Stimulated activated CD8-positive, alpha-beta memory T cell treated with anti-CD3 and anti-CD28 coated beads, Interleukin-4, amount 100 ng/mL, for 1 hour (primary cell): ENCODE data around the gene CCDC154.
"Not testable (repeated sequence)": the region's sequence is repeated elsewhere in the genome, so short reads cannot be mapped to it uniquely, and the experiment has no call there.

ENCODE experiments used
- DNase-seq, 2 donors: peaks; one replicate each; pipeline ENCODE4 v3.0.0-alpha.2; 2020; ENCODE audit warnings: low read depth in 2 of 2, low spot score in 1 of 2

The CCDC154 gene

DNA sequence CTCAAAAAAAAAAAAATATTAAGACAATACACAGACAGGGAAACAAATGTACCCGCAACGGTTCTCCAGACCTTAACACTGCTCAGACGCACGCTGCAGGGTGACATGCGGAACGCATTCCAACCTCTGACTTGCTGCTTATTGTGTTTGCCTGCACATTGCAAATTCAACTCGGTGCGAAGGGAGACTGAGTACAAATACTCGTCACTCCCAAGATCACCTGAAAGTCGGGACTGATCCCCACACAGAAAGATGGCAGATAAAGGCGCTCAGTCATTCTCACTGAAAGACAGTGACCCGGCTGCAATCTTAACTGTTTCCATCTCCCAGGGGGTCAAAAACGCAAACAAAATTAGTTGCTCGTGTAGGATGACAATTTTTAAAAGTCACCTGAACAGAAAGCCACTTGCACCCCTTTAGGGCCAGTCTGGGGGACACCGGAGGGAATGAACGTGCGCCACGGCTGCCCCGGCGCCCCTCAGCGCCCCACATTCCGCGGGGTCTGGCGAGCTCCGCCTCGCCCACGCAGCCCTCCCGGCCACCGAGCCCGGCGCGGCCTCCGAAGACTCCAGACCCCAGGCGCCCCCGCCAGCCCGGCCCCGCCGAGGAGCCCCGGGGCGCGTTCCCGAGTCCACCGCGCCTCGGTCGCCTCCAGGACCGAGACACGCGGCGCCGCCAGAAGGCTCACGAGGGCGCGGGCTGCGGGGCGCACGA is 29.9 kb upstream of the CCDC154 start:
- DNase-seq = no peak

DNA sequence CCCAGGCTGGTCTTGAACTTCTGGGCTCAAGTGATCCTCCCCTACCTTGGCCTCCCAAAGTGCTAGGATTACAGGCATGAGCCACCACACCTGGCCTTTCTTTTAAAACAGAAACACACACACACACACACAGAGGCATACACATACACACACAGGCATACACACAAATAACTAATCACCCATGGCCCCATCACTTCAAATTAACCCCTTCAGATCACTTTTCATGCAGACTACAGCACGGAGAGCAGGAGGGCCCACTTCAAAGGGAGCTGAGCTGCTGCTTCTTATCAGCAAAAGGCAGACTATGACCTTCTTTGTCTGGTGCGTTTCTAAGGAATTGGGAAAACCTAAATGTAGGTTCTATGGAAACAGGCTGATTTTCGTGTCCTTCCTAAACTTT is 28.6 kb upstream of the CCDC154 start:
- DNase-seq = no peak

- DNase-seq = no peak
Measured at GRCh38 chr16:1471569-1472194, 27.3 kb upstream of the CCDC154 start.

DNA sequence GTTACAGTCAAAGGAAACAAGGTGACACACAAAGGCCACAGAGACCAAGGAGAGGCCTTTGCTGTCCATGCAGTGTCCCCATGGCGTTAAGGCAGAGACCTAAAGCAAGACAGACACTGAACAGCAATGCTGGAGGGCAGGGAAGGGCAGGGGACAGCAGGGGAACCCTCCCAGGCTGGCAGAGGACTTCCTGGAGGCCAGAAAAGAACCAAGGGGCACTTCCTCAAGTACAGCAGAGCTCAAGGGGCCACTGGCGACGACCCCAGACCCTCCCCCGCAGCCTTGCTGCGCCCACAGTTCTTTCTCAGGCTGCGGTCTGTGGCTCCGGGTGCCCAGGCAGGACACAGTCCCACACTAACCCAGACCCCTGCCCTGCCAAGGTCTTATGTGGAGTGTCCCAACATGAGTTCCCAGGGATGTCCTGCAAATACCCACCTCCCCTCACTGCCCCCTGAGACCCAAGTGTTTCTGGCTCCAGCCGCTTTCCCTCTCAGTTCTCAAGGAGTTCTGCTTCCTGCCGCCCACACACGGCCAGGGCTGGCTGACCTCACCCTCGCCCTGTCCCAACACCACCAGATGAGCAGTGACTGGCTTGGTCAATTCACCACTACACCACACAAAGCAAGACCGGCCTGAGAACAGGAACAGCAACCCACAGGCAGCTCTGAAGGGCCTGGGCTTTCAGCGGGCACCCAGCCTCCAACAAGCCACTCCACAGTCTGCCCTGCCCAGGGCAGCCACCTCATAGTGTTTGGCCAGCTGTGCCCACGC is 26.3 kb upstream of the CCDC154 start:
- DNase-seq = no peak

- DNase-seq = no peak
Measured at GRCh38 chr16:1469693-1470201, 25.4 kb upstream of the CCDC154 start.

- DNase-seq = not testable (repeated sequence)
Measured at GRCh38 chr16:1469141-1469540, 24.8 kb upstream of the CCDC154 start.

- DNase-seq = no peak
Measured at GRCh38 chr16:1468426-1468810, 24.1 kb upstream of the CCDC154 start.

- no peak for DNase-seq
Measured at GRCh38 chr16:1466968-1467521, 22.7 kb upstream of the CCDC154 start.

DNA sequence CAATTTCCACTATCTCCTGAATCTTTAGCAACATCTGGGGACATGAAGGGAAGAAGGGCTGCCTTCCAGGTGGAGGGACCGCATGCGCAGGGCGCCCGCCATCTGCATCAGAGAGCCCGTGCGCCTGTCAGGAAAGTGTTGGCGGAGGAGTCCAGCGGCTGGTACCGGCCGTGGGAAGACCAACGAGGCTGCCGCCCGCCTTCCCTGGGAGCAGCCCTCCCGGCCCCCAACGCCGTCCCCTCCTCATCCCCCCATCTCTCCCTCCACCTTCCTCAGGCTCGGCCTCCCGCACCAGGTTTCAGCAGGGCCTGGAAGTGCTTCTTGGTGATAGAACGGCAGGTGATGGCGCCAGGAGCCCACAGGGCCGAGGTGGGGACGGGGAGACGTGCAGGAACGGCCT is 21.7 kb upstream of the CCDC154 start:
- no peak for DNase-seq

- DNase-seq = no peak
Measured at GRCh38 chr16:1465567-1465915, 21.2 kb upstream of the CCDC154 start.

DNA sequence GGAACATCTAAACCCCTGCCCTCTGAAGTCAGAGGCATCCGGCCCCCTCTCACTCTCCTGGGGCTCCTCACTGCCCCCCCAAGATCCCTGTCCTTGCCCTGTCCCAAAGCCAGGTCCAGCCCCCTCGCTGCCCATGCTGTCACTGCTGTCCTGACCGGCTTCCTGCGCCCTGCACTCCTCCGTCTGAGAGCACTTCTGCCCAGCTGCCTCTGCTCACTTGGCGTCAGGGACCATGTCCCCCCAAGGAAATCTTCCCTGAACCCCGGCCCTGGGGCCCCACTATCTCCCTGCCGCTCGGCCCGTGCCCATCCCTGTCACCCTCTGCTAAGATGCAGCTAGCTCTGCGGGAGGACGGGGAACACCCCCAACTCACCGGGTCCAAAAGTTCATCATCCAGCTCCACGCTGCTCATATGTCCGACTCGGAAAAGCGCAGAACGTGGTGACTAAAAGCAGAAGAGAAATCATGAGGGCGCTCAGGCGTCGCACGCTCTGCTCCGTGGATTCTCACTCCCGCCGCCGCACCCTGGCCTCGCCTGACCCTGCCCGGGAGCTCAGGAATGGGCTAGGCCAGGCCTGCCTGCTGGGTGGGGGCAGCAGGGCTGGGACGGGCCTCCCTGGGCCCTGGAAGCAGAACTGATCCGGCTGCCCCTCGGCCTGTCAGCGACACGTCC is 20.7 kb upstream of the CCDC154 start:
- no peak for DNase-seq

- DNase-seq = no peak
Measured at GRCh38 chr16:1464196-1464893, 20.0 kb upstream of the CCDC154 start.

DNA sequence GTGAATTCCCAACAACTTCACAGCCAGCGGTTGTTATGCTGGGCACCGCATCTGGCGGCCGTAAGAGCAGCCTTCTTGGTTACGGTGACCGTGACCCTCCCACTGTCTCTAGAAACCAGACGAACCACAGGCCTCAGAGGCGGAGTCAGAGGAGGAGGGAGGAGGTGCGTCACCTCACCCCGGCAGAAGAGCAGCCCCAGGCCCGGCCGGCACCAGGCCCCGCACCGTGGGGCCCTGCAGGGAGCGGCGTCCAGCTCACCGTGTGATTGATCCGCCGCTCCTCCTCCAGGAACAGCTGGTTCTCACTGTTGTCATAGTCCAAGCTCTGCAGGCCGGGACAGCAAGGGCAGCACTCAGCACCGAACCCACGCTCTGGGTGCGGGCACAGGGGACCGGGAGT is 16.8 kb upstream of the CCDC154 start:
- no peak for DNase-seq

- DNase-seq = no peak
Measured at GRCh38 chr16:1460602-1461138, 16.3 kb upstream of the CCDC154 start.

DNA sequence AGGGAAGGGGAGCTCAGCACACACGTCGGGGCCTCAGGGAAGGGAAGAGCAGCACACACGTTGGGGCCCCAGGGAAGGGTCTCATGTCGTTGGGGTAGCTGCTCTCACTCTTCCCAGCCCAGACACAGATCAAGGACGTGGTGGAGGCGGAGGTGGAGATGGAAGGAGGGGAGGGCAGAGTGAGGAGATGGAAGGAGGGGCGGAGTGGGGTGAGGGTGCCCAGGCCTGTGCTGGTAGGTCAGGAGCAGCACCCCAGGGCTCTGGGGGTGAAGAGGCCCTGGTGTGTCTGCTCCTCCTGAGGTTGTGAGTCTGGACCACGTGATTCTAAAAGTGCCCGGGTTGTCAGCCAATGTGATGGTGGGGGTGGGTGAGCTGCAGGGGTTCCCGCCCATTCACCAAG is 15.6 kb upstream of the CCDC154 start:
- no peak for DNase-seq

DNA sequence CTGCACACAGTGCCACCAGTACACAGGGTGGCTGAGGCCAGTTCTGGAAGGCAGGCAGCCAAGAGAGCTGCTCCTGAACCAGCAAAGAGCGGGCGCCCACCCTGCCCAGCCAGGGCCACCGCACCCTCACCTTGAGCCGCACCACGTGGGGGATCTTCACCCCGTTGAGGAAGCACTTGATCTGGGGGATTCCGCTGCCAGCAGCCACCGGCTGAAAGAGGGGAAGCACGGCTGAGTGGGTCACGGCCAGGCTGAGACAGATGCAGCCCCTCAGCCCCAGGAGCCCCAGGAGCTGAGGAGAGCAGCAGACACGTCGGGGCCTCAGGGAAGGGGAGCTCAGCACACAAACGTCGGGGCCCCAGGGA is 14.6 kb upstream of the CCDC154 start:
- no peak for DNase-seq

GRCh38 chr16:1458336-1458976 is 14.1 kb upstream of the CCDC154 start:
- DNase-seq = no peak

- DNase-seq = no peak
Measured at GRCh38 chr16:1457489-1458245, 13.3 kb upstream of the CCDC154 start.

DNA sequence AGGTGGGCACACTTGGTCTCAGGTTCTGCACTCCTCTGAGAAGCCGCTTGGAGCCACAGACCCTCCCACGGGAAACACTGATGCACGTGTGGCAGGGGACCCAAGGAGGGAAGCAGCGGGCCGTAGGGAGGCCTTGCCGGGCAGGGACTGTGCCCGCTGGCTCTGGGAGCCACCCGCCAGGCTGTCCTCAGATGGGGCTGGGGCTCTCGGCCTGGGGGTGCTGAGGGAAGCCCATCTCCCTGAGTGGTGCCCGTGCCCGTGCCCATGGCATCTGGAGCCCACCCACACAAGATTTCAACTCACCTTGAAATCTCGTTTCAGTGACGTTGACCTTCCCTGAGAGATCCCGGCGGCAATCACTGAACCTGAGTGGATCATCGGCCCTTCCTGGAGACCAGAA is 12.6 kb upstream of the CCDC154 start:
- no peak for DNase-seq
